GM12878 (cell line): ENCODE results near the gene SLC1A2. TPM values are rescaled to one million over a fixed set of nuclear protein-coding genes. Genes with fewer than 3 reads are reported as not detected.

Experiments used
- ATAC-seq: fragments of 200-7000 bp; cut with Tn5 transposase; 3 replicates; pipeline ENCODE4 v1.9.1; 2020; ENCODE audit warnings: mild to moderate bottlenecking, moderate library complexity
- BruUV-seq: library from RNA; stranded (reverse); fragments of 400-500 nt; replicated peaks from 2 replicates; lab custom pipeline; 2021; lab: Mats Ljungman, UMichigan
- CTCF ChIA-PET: fragments of 300-600 bp; sonication (Branson Sonifier 250); formaldehyde crosslinking; extraction: SDS; loops from one replicate; lab custom pipeline; 2021; ENCODE audit warnings: inconsistent platforms; lab: Yijun Ruan, JAX
- POLR2A ChIA-PET: fragments of 350-600 bp; formaldehyde crosslinking; extraction: SDS; loops from one replicate; lab custom pipeline; 2021; ENCODE audit warnings: inconsistent platforms; lab: Charles Lee
- RAD21 ChIA-PET: fragments of 300-600 bp; sonication (Branson Sonifier 250); formaldehyde crosslinking; loops from one replicate; lab custom pipeline; 2023; ENCODE audit warnings: antibody characterized with exemption; ENCODE audit not compliant: unreplicated experiment; lab: Charles Lee
- SMC1A ChIA-PET: fragments of 300-600 bp; sonication (Branson Sonifier 250); formaldehyde crosslinking; loops from one replicate; lab custom pipeline; 2023; ENCODE audit not compliant: unreplicated experiment, uncharacterized antibody; lab: Charles Lee
- DNase-seq: peaks from one replicate; pipeline ENCODE4 v3.0.0-alpha.2; 2011; ENCODE audit warnings: low read depth, low spot score
- FAIRE-seq: peaks from 3 replicates; lab custom pipeline; 2011; peaks lifted over from hg19 to GRCh38; lab: Jason Lieb, UNC
- H2AFZ ChIP-seq: 2 replicates; pipeline ENCODE4 v1.6.0; 2011; ENCODE audit warnings: low read depth, low read length, control low read depth; ENCODE audit not compliant: control insufficient read depth
- H3K27ac ChIP-seq: 2 replicates; pipeline ENCODE4 v1.5.1; 2011; ENCODE audit warnings: control low read depth; ENCODE audit not compliant: control insufficient read depth, insufficient read depth
- H3K27me3 ChIP-seq, 2 experiments: replicated peaks in 1 of 2; 2 replicates each; pipeline versions ENCODE4 v1.6.0 to v1.6.1; 2011; ENCODE audit warnings: low read length in 1 of 2; ENCODE audit not compliant: control insufficient read depth in 2 of 2, insufficient read depth in 2 of 2
- H3K36me3 ChIP-seq, 2 experiments: 2 replicates each; pipeline ENCODE4 v1.5.1; 2011; ENCODE audit warnings: low read length in 1 of 2; ENCODE audit not compliant: control insufficient read depth in 2 of 2, insufficient read depth in 2 of 2
- H3K4me1 ChIP-seq: 2 replicates; pipeline ENCODE4 v1.6.1; 2011; ENCODE audit warnings: mild to moderate bottlenecking, low read length, moderate library complexity, mixed read lengths; ENCODE audit not compliant: control insufficient read depth, insufficient read depth
- H3K4me2 ChIP-seq: 2 replicates; pipeline ENCODE4 v1.6.0; 2011; ENCODE audit warnings: control low read depth; ENCODE audit not compliant: control insufficient read depth, insufficient read depth
- H3K4me3 ChIP-seq: fragments of 200-600 bp; sonication (generic); 2 replicates; pipeline ENCODE4 v1.5.1; 2016
- H3K79me2 ChIP-seq: 2 replicates; pipeline ENCODE4 v1.6.0; 2011; ENCODE audit warnings: low read length; ENCODE audit not compliant: control insufficient read depth, insufficient read depth
- H3K9ac ChIP-seq: 2 replicates; pipeline ENCODE4 v1.8.0; 2011; ENCODE audit warnings: low read length, control low read depth, mixed read lengths; ENCODE audit not compliant: control insufficient read depth, insufficient read depth
- H3K9me3 ChIP-seq: replicated peaks from 3 replicates; pipeline ENCODE4 v1.5.1; 2011; ENCODE audit warnings: mild to moderate bottlenecking, low read length; ENCODE audit not compliant: control insufficient read depth, insufficient read depth
- H4K20me1 ChIP-seq: 2 replicates; pipeline ENCODE4 v1.6.0; 2011; ENCODE audit not compliant: control insufficient read depth, insufficient read depth
- BCLAF1 ChIP-seq: fragments of 450-650 bp; IDR thresholded peaks from 2 replicates; pipeline ENCODE4 v1.6.1; 2017; ENCODE audit warnings: antibody characterized with exemption, mild to moderate bottlenecking, moderate library complexity
- BRCA1 ChIP-seq: IDR thresholded peaks from 2 replicates; pipeline ENCODE4 v1.6.1; 2011; ENCODE audit warnings: low read depth, low read length, improper control_type of control experiment
- EED ChIP-seq: sonication (generic); IDR thresholded peaks from 2 replicates; pipeline ENCODE4 v1.6.1; 2016; ENCODE audit warnings: antibody characterized with exemption, low read depth
- EGR1 ChIP-seq, 2 experiments: IDR thresholded peaks; 1 replicate in 1 of 2; 2 replicates in 1 of 2; pipeline ENCODE4 v1.6.1; 2011 to 2012; ENCODE audit warnings: low read depth in 2 of 2, low read length in 2 of 2, borderline replicate concordance in 1 of 2, mild to moderate bottlenecking in 1 of 2, moderate library complexity in 1 of 2
- IKZF1 ChIP-seq: fragments of 450-650 bp; conservative IDR thresholded peaks from 2 replicates; pipeline ENCODE4 v1.6.1; 2017; ENCODE audit warnings: antibody characterized with exemption, mild to moderate bottlenecking
- IKZF2 ChIP-seq, 2 experiments: fragments of 450-650 bp; IDR thresholded peaks; 2 replicates each; pipeline ENCODE4 v1.6.1; 2017; ENCODE audit warnings: mild to moderate bottlenecking in 2 of 2, moderate library complexity in 2 of 2
- MTA3 ChIP-seq: IDR thresholded peaks from 2 replicates; pipeline ENCODE4 v1.6.1; 2012; ENCODE audit warnings: low read length, inconsistent platforms, borderline replicate concordance
- PKNOX1 ChIP-seq: fragments of 450-650 bp; IDR thresholded peaks from 2 replicates; pipeline ENCODE4 v1.6.1; 2016; ENCODE audit warnings: mild to moderate bottlenecking
- RAD51 ChIP-seq: fragments of 450-650 bp; IDR thresholded peaks from 2 replicates; pipeline ENCODE4 v1.6.1; 2016; ENCODE audit warnings: moderate library complexity, mild to moderate bottlenecking, inconsistent platforms
- SRF ChIP-seq, 2 experiments: IDR thresholded peaks; 2 replicates each; pipeline ENCODE4 v1.6.1; 2011; ENCODE audit warnings: low read depth in 2 of 2, low read length in 2 of 2, mild to moderate bottlenecking in 1 of 2, moderate library complexity in 1 of 2
- SUPT20H ChIP-seq: IDR thresholded peaks from 2 replicates; pipeline ENCODE4 v1.6.1; 2011; ENCODE audit warnings: low read depth, mild to moderate bottlenecking, low read length, moderate library complexity, borderline replicate concordance; ENCODE audit not compliant: control insufficient read depth
- ZNF274 ChIP-seq: IDR thresholded peaks from one replicate; pipeline ENCODE4 v1.8.0; 2011; ENCODE audit not compliant: insufficient read length, insufficient read depth
- WGBS: methylation state at CpG from one replicate; pipeline ENCODE4 v1.1.6; 2016; ENCODE audit warnings: low lambda C conversion rate; ENCODE audit not compliant: insufficient replicate concordance, insufficient coverage; ENCODE audit errors: missing lambda C conversion rate; 5-methylcytosine and 5-hydroxymethylcytosine counted together
- in situ Hi-C: fragments of 300-500 bp; cut with MboI; formaldehyde crosslinking; loops from 9 replicates; pipeline ENCODE4 v1.14.3; 2018; ENCODE audit warnings: mixed read lengths
- intact Hi-C: fragments of 100-400 bp; cut with micrococcal nuclease; formaldehyde crosslinking; loops from one replicate; pipeline ENCODE4 v1.14.2; 2022; ENCODE audit not compliant: unreplicated experiment
- polyA plus RNA-seq, 11 experiments: library from polyadenylated mRNA; depleted of rRNA in 4 of 11; unstranded in 6 of 11; stranded (reverse) in 5 of 11; fragments of >200 nt; fragmentation: Nextera tagmentation in 4 of 11; fragmentation: Illumina TruSeq in 1 of 11; extraction: Ambion mirVana in 4 of 11; extraction: Trizol in 1 of 11; gene quantifications; 1 replicate in 1 of 11; 2 replicates in 10 of 11; pipeline versions ENCODE4 v1.2.1 to v1.2.3, GENCODE V29; 2011 to 2016; ENCODE audit warnings: inconsistent platforms in 2 of 11, missing spikeins in 2 of 11, low read depth in 1 of 11
- total RNA-seq, 4 experiments: library from RNA; depleted of rRNA in 3 of 4; stranded (reverse); fragments of >200 nt in 3 of 4; fragmentation: Illumina TruSeq in 1 of 4; extraction: Trizol in 1 of 4; gene quantifications; 2 replicates each; pipeline versions ENCODE4 v1.2.1 to v1.2.3, GENCODE V29; 2013 to 2021
- TF ChIP-seq, protein P1 (sequence below): IDR thresholded peaks from 2 replicates; pipeline ENCODE4 v1.6.1; 2011; ENCODE audit warnings: low read depth, mild to moderate bottlenecking, low read length, moderate library complexity, borderline replicate concordance; ENCODE audit errors: extremely low read depth
- TF ChIP-seq, protein P2 (sequence below): fragments of 150-350 bp; IDR thresholded peaks from 2 replicates; pipeline ENCODE4 v1.6.1; 2016; ENCODE audit warnings: low read depth, low read length

Gene SLC1A2
- total and polyA plus RNA-seq, 10 of the 15 experiments (the other 5 are each of a cell fraction or from before 2014, with no cell fraction given) = 0.01 to 0.84 (median 0.22) TPM; not detected in 1

GRCh38 chr11:35466058-35466457 is 46.7 kb upstream of the SLC1A2 start (continued):
- TF ChIP-seq MTA3 (no peak), EED (no peak), EGR1 (IDR thresholded peaks at IDR 0.05; ENCODE audit: borderline replicate concordance in 1 of 2, low read depth in 2 of 2, low read length in 2 of 2) (no peak)

GRCh38 chr11:35464308-35464707 is 45.0 kb upstream of the SLC1A2 start:
- Histone ChIP-seq H3K4me1 (no peaks in the 10 kb centered on the region), H3K27ac (no peak overlapping the region), H3K4me3 (no peak overlapping the region), H4K20me1 (no peaks in the 10 kb centered on the region), H2AFZ (no peak overlapping the region), H3K9ac (no peak overlapping the region), H3K27me3 (peaks cover 1 to 5% of the 10 kb centered on the region in 2 experiments; a peak in 3 of 4 replicates), H3K36me3 (no peaks in the 10 kb centered on the region), H3K79me2 (no peaks in the 10 kb centered on the region), H3K9me3 (no peaks in the 10 kb centered on the region), H3K4me2 (no peak overlapping the region)
- ATAC-seq (no peak), FAIRE-seq (no peak), DNase-seq (no peak)
- in situ Hi-C loops = no loop called here
- ChIA-PET RAD21 (no interaction called here), CTCF (interaction anchor here (1.2 kb wide), 1 partner anchor 21 kb away, joined by 4 read pairs; no protein-coding TSS in a partner anchor), SMC1A (no interaction called here), POLR2A (no interaction called here)
- no TSS peak for BruUV-seq
- intact Hi-C loops = no loop called here
- 22% methylated on average over 1 of the region's 1 CpG for WGBS
- TF ChIP-seq EED (no peak), BCLAF1 (no peak), SUPT20H (no peak), RAD51 (no peak), IKZF1 (no peak), IKZF2 (IDR thresholded peaks at IDR 0.05) (no peak), ZNF274 (no peak), BRCA1 (no peak), PKNOX1 (no peak), SRF (IDR thresholded peaks at IDR 0.05; ENCODE audit: low read depth in 2 of 2, low read length in 2 of 2) (no peak)
- TF ChIP-seq, protein P1, sequence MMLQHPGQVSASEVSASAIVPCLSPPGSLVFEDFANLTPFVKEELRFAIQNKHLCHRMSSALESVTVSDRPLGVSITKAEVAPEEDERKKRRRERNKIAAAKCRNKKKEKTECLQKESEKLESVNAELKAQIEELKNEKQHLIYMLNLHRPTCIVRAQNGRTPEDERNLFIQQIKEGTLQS = no peak
- TF ChIP-seq, protein P2, sequence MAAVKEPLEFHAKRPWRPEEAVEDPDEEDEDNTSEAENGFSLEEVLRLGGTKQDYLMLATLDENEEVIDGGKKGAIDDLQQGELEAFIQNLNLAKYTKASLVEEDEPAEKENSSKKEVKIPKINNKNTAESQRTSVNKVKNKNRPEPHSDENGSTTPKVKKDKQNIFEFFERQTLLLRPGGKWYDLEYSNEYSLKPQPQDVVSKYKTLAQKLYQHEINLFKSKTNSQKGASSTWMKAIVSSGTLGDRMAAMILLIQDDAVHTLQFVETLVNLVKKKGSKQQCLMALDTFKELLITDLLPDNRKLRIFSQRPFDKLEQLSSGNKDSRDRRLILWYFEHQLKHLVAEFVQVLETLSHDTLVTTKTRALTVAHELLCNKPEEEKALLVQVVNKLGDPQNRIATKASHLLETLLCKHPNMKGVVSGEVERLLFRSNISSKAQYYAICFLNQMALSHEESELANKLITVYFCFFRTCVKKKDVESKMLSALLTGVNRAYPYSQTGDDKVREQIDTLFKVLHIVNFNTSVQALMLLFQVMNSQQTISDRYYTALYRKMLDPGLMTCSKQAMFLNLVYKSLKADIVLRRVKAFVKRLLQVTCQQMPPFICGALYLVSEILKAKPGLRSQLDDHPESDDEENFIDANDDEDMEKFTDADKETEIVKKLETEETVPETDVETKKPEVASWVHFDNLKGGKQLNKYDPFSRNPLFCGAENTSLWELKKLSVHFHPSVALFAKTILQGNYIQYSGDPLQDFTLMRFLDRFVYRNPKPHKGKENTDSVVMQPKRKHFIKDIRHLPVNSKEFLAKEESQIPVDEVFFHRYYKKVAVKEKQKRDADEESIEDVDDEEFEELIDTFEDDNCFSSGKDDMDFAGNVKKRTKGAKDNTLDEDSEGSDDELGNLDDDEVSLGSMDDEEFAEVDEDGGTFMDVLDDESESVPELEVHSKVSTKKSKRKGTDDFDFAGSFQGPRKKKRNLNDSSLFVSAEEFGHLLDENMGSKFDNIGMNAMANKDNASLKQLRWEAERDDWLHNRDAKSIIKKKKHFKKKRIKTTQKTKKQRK = no peak
